GM12873 (cell line): ENCODE data around the gene ERICH6B.

ENCODE experiments used
- CTCF ChIP-seq: IDR thresholded peaks from 2 replicates; pipeline ENCODE4 v1.5.1; 2012; ENCODE audit warnings: low read depth, mild to moderate bottlenecking, moderate library complexity, low read length, control low read depth; ENCODE audit not compliant: insufficient read depth; ENCODE audit errors: missing control alignments

ERICH6B gene

GRCh38 chr13:45594227-45594626 lies 21.3 kb downstream of the ERICH6B start:
- no peak for TF ChIP-seq CTCF

GRCh38 chr13:45592758-45593157 lies 22.8 kb downstream of the ERICH6B start:
- no peak for TF ChIP-seq CTCF

GRCh38 chr13:45590066-45590465 lies 25.5 kb downstream of the ERICH6B start:
- no peak for TF ChIP-seq CTCF

- TF ChIP-seq CTCF = no peak
Measured at GRCh38 chr13:45587897-45588296, 27.6 kb downstream of the ERICH6B start.

GRCh38 chr13:45584816-45585215 lies 30.7 kb downstream of the ERICH6B start:
- no peak for TF ChIP-seq CTCF

- TF ChIP-seq CTCF = no peak
Measured at GRCh38 chr13:45582408-45583076, 33.0 kb downstream of the ERICH6B start.

GRCh38 chr13:45576466-45576865 lies 39.1 kb downstream of the ERICH6B start:
- TF ChIP-seq CTCF = no peak
